Inferior parietal cortex (tissue), 1 donor: ENCODE results near the gene JMJD1C.
"Not testable (repeated sequence)": the region's sequence is repeated elsewhere in the genome, so short reads cannot be mapped to it uniquely, and the experiment has no call there.

Experiments
- DNase-seq: peaks from one replicate; pipeline ENCODE4 v3.0.0-alpha.2; 2016; ENCODE audit errors: extremely low spot score

Gene JMJD1C

GRCh38 chr10:63407136-63407662 is 58.6 kb downstream of the JMJD1C start:
- DNase-seq: no peak

- DNase-seq: no peak
Observed at GRCh38 chr10:63396133-63396761, 69.5 kb downstream of the JMJD1C start.

- DNase-seq: no peak
Observed at GRCh38 chr10:63393050-63393449, 72.7 kb downstream of the JMJD1C start.

- DNase-seq: no peak
Observed at GRCh38 chr10:63392224-63392623, 73.6 kb downstream of the JMJD1C start.

GRCh38 chr10:63391812-63392211 is 74.0 kb downstream of the JMJD1C start:
- no peak for DNase-seq

GRCh38 chr10:63390521-63390920 is 75.3 kb downstream of the JMJD1C start:
- no peak for DNase-seq

GRCh38 chr10:63388421-63389031 is 77.3 kb downstream of the JMJD1C start:
- no peak for DNase-seq

- DNase-seq: no peak
Observed at GRCh38 chr10:63385254-63385653, 80.5 kb downstream of the JMJD1C start.

GRCh38 chr10:63384675-63385074 is 81.1 kb downstream of the JMJD1C start:
- DNase-seq: no peak

GRCh38 chr10:63384001-63384400 is 81.8 kb downstream of the JMJD1C start:
- no peak for DNase-seq

- no peak for DNase-seq
Observed at GRCh38 chr10:63383141-63383540, 82.6 kb downstream of the JMJD1C start.

GRCh38 chr10:63382066-63382465 is 83.7 kb downstream of the JMJD1C start:
- no peak for DNase-seq

- DNase-seq: not testable (repeated sequence)
Observed at GRCh38 chr10:63377305-63377661, 88.5 kb downstream of the JMJD1C start.

- DNase-seq: no peak
Observed at GRCh38 chr10:63376560-63377304, 89.0 kb downstream of the JMJD1C start.

- DNase-seq: no peak
Observed at GRCh38 chr10:63375859-63376258, 89.9 kb downstream of the JMJD1C start.

GRCh38 chr10:63375458-63375857 is 90.3 kb downstream of the JMJD1C start:
- DNase-seq: no peak

- DNase-seq: no peak
Observed at GRCh38 chr10:63374991-63375390, 90.8 kb downstream of the JMJD1C start.

- no peak for DNase-seq
Observed at GRCh38 chr10:63373176-63373575, 92.6 kb downstream of the JMJD1C start.

- DNase-seq: no peak
Observed at GRCh38 chr10:63369711-63370110, 96.1 kb downstream of the JMJD1C start.

- no peak for DNase-seq
Observed at GRCh38 chr10:63368365-63368764, 97.4 kb downstream of the JMJD1C start.

- DNase-seq: no peak
Observed at GRCh38 chr10:63366933-63367332, 98.8 kb downstream of the JMJD1C start.

GRCh38 chr10:63365976-63366765 is 99.6 kb downstream of the JMJD1C start:
- no peak for DNase-seq
